ENCODE measurements around the gene A1BG.
"Not testable (repeated sequence)": the region's sequence is repeated elsewhere in the genome, so short reads cannot be mapped to it uniquely, and the experiment has no call there.

A1BG gene

GRCh38 chr19:58354478-58355030 lies 1.3 kb upstream of the A1BG start:
- no peak for DNase-seq (ENCODE audit: insufficient read length)
- TF ChIP-seq TAF1 (IDR thresholded peaks at IDR 0.05; ENCODE audit: borderline replicate concordance, low read depth, low read length) = no peak
- 0 out of 2 replicates have a peak, but pooled peaks have one; percentile 40 for TF ChIP-seq POLR2A (IDR thresholded peaks at IDR 0.05; ENCODE audit: low read depth, low read length)
- no peak for TF ChIP-seq POLR2AphosphoS5 (IDR thresholded peaks at IDR 0.05; ENCODE audit: low read depth, low read length)

GRCh38 chr19:58353717-58354477 lies 605 bp upstream of the A1BG start:
- DNase-seq (ENCODE audit: insufficient read length) (no peak), FAIRE-seq (no peak)
- no peak for TF ChIP-seq TAF1 (IDR thresholded peaks at IDR 0.05; ENCODE audit: borderline replicate concordance, low read depth, low read length)
- no peak for TF ChIP-seq POLR2A (IDR thresholded peaks at IDR 0.05; ENCODE audit: low read depth, low read length)
- no peak for TF ChIP-seq POLR2AphosphoS5 (IDR thresholded peaks at IDR 0.05; ENCODE audit: low read depth, low read length)

More at GRCh38 chr19:58354478-58355030, 1.3 kb upstream of the A1BG start:
- no peak for FAIRE-seq

- TF ChIP-seq POLR2AphosphoS5 (IDR thresholded peaks at IDR 0.05; ENCODE audit: low read depth, low read length) = no peak
- no peak for TF ChIP-seq TAF1 (IDR thresholded peaks at IDR 0.05; ENCODE audit: borderline replicate concordance, low read depth, low read length)
- TF ChIP-seq POLR2A (IDR thresholded peaks at IDR 0.05; ENCODE audit: low read depth, low read length) = no peak
- FAIRE-seq (no peak), DNase-seq (ENCODE audit: insufficient read length) (no peak)
Observed at GRCh38 chr19:58351990-58352755, 1.1 kb downstream of the A1BG start.

GRCh38 chr19:58351558-58351878 lies 1.8 kb downstream of the A1BG start:
- FAIRE-seq (no peak), DNase-seq (ENCODE audit: insufficient read length) (no peak)
- TF ChIP-seq POLR2A (IDR thresholded peaks at IDR 0.05; ENCODE audit: low read depth, low read length) = no peak
- TF ChIP-seq TAF1 (IDR thresholded peaks at IDR 0.05; ENCODE audit: borderline replicate concordance, low read depth, low read length) = no peak
- TF ChIP-seq POLR2AphosphoS5 (IDR thresholded peaks at IDR 0.05; ENCODE audit: low read depth, low read length) = no peak

- no peak for DNase-seq (ENCODE audit: insufficient read length)
- TF ChIP-seq POLR2A (IDR thresholded peaks at IDR 0.05; ENCODE audit: low read depth, low read length) = no peak
- TF ChIP-seq TAF1 (IDR thresholded peaks at IDR 0.05; ENCODE audit: borderline replicate concordance, low read depth, low read length) = no peak
- no peak for TF ChIP-seq POLR2AphosphoS5 (IDR thresholded peaks at IDR 0.05; ENCODE audit: low read depth, low read length)
- FAIRE-seq = no peak
Observed at GRCh38 chr19:58350871-58351557, 2.3 kb downstream of the A1BG start.

- DNase-seq (ENCODE audit: insufficient read length) (no peak), FAIRE-seq (no peak)
- no peak for TF ChIP-seq POLR2AphosphoS5 (IDR thresholded peaks at IDR 0.05; ENCODE audit: low read depth, low read length)
- no peak for TF ChIP-seq TAF1 (IDR thresholded peaks at IDR 0.05; ENCODE audit: borderline replicate concordance, low read depth, low read length)
- TF ChIP-seq POLR2A (IDR thresholded peaks at IDR 0.05; ENCODE audit: low read depth, low read length) = no peak
Observed at GRCh38 chr19:58350001-58350861, 3.1 kb downstream of the A1BG start.

GRCh38 chr19:58349590-58349989 lies 3.7 kb downstream of the A1BG start:
- DNase-seq (ENCODE audit: insufficient read length) = no peak
- no peak for TF ChIP-seq TAF1 (IDR thresholded peaks at IDR 0.05; ENCODE audit: borderline replicate concordance, low read depth, low read length)
- no peak for TF ChIP-seq POLR2AphosphoS5 (IDR thresholded peaks at IDR 0.05; ENCODE audit: low read depth, low read length)
- TF ChIP-seq POLR2A (IDR thresholded peaks at IDR 0.05; ENCODE audit: low read depth, low read length) = no peak
- no peak for FAIRE-seq

GRCh38 chr19:58348080-58348479 lies 5.2 kb downstream of the A1BG start:
- FAIRE-seq; DNase-seq (ENCODE audit: insufficient read length): not testable (repeated sequence)

GRCh38 chr19:58346961-58347929 lies 6.0 kb downstream of the A1BG start:
- peak; percentile 96 for FAIRE-seq
- TF ChIP-seq TAF1 (IDR thresholded peaks at IDR 0.05; ENCODE audit: borderline replicate concordance, low read depth, low read length) (no peak), POLR2A (IDR thresholded peaks at IDR 0.05; ENCODE audit: low read depth, low read length) (peak; percentile 71), POLR2AphosphoS5 (IDR thresholded peaks at IDR 0.05; ENCODE audit: low read depth, low read length) (no peak)
- DNase-seq (ENCODE audit: insufficient read length) = peak; percentile 92

GRCh38 chr19:58345558-58345957 lies 7.7 kb downstream of the A1BG start:
- FAIRE-seq (no peak), DNase-seq (ENCODE audit: insufficient read length) (no peak)
- no peak for TF ChIP-seq POLR2AphosphoS5 (IDR thresholded peaks at IDR 0.05; ENCODE audit: low read depth, low read length)
- TF ChIP-seq TAF1 (IDR thresholded peaks at IDR 0.05; ENCODE audit: borderline replicate concordance, low read depth, low read length) = no peak
- TF ChIP-seq POLR2A (IDR thresholded peaks at IDR 0.05; ENCODE audit: low read depth, low read length) = no peak
